Keratinocyte (primary cell): ENCODE results near the gene CTSD. TPM values are rescaled to one million over a fixed set of nuclear protein-coding genes. Genes with fewer than 3 reads are reported as not detected.
A peak's percentile ranks its signal among the peaks of the same experiment; 100 is the strongest.

ENCODE experiments used
- DNase-seq: peaks from one replicate; pipeline ENCODE4 v3.0.0-alpha.2; 2011; ENCODE audit warnings: low read depth, missing footprints, low spot score
- FAIRE-seq: peaks from 2 replicates; lab custom pipeline; 2011; peaks lifted over from hg19 to GRCh38; lab: Jason Lieb, UNC
- H2AFZ ChIP-seq: 2 replicates; pipeline ENCODE4 v1.6.0; 2012; ENCODE audit warnings: low read length, control low read depth, inconsistent platforms; ENCODE audit not compliant: control insufficient read depth
- H3K27ac ChIP-seq: 2 replicates; pipeline ENCODE4 v1.5.1; 2011; ENCODE audit warnings: low read length; ENCODE audit not compliant: control insufficient read depth, insufficient read depth
- H3K27me3 ChIP-seq: 3 replicates; pipeline ENCODE4 v1.6.0; 2011; ENCODE audit warnings: low read length; ENCODE audit not compliant: control insufficient read depth, insufficient read depth; ENCODE audit errors: extremely low read depth
- H3K36me3 ChIP-seq, 2 experiments: 2 replicates in 1 of 2; 3 replicates in 1 of 2; pipeline ENCODE4 v1.5.1; 2011; ENCODE audit warnings: low read length in 2 of 2, mild to moderate bottlenecking in 1 of 2; ENCODE audit not compliant: control insufficient read depth in 2 of 2, insufficient read depth in 2 of 2; ENCODE audit errors: extremely low read depth in 1 of 2
- H3K4me1 ChIP-seq: 3 replicates; pipeline ENCODE4 v1.5.1; 2011; ENCODE audit warnings: low read length; ENCODE audit not compliant: control insufficient read depth, insufficient read depth; ENCODE audit errors: extremely low read depth
- H3K4me2 ChIP-seq: 3 replicates; pipeline ENCODE4 v1.6.0; 2011; ENCODE audit warnings: low read depth, low read length; ENCODE audit not compliant: control insufficient read depth, insufficient read depth; ENCODE audit errors: extremely low read depth
- H3K4me3 ChIP-seq, 3 experiments: fragments of 200-600 bp in 1 of 3; sonication (generic) in 1 of 3; 2 replicates in 2 of 3; 3 replicates in 1 of 3; pipeline ENCODE4 v1.5.1; 2011 to 2016; ENCODE audit warnings: low read length in 3 of 3, mild to moderate bottlenecking in 3 of 3, control low read depth in 2 of 3, inconsistent platforms in 1 of 3, low read depth in 1 of 3, mixed read lengths in 1 of 3, mixed run types in 1 of 3, moderate library complexity in 1 of 3; ENCODE audit not compliant: control insufficient read depth in 2 of 3, insufficient read depth in 2 of 3; ENCODE audit errors: extremely low read depth in 1 of 3
- H3K79me2 ChIP-seq: 2 replicates; pipeline ENCODE4 v1.6.0; 2012; ENCODE audit warnings: low read length; ENCODE audit not compliant: control insufficient read depth, insufficient read depth
- H3K9ac ChIP-seq: 3 replicates; pipeline ENCODE4 v1.6.0; 2011; ENCODE audit warnings: low read length; ENCODE audit not compliant: control insufficient read depth, insufficient read depth; ENCODE audit errors: extremely low read depth
- H3K9me1 ChIP-seq: 3 replicates; pipeline ENCODE4 v1.6.0; 2011; ENCODE audit warnings: low read length; ENCODE audit not compliant: control insufficient read depth, insufficient read depth; ENCODE audit errors: extremely low read depth
- H3K9me3 ChIP-seq: 2 replicates; pipeline ENCODE4 v1.5.1; 2012; ENCODE audit warnings: low read depth, low read length; ENCODE audit not compliant: control insufficient read depth
- H4K20me1 ChIP-seq: 3 replicates; pipeline ENCODE4 v1.6.0; 2011; ENCODE audit warnings: low read length; ENCODE audit not compliant: control insufficient read depth, insufficient read depth; ENCODE audit errors: extremely low read depth
- EZH2 ChIP-seq: IDR thresholded peaks from one replicate; pipeline ENCODE4 v1.6.1; 2012; ENCODE audit warnings: inconsistent platforms, mild to moderate bottlenecking, low read length, moderate library complexity
- dilution Hi-C: fragments of 300-500 bp; cut with MboI; formaldehyde crosslinking; loops from one replicate; pipeline ENCODE4 v1.7.0; 2020; ENCODE audit warnings: low sequenced_read_pairs; ENCODE audit not compliant: extremely low pct_ligation_motif_present
- polyA plus RNA-seq, 5 experiments: library from polyadenylated mRNA; depleted of rRNA in 3 of 5; stranded (reverse) in 3 of 5; stranded (forward) in 1 of 5; unstranded in 1 of 5; fragments of >200 nt; gene quantifications; 1 replicate in 1 of 5; 2 replicates in 3 of 5; 3 replicates in 1 of 5; pipeline versions ENCODE4 v1.2.1 to v1.2.3, GENCODE V29; 2011 to 2012; ENCODE audit warnings: missing spikeins in 2 of 5, low read depth in 1 of 5, low replicate concordance in 1 of 5
- TF ChIP-seq, protein P1 (sequence below), 3 experiments: IDR thresholded peaks in 1 of 3; conservative IDR thresholded peaks in 1 of 3; optimal IDR thresholded peaks in 1 of 3; 2 replicates in 2 of 3; 3 replicates in 1 of 3; pipeline versions ENCODE3 to v1.5.1; 2011; ENCODE audit warnings: low read length in 3 of 3, mild to moderate bottlenecking in 3 of 3, moderate library complexity in 2 of 3, control low read depth in 1 of 3, inconsistent platforms in 1 of 3; ENCODE audit not compliant: insufficient read depth in 2 of 3; ENCODE audit errors: extremely low read depth in 1 of 3

Gene CTSD
- polyA plus RNA-seq, 1 donor (not counting 4 experiments of a cell fraction or from before 2014, with no cell fraction given) = 152 TPM

DNA sequence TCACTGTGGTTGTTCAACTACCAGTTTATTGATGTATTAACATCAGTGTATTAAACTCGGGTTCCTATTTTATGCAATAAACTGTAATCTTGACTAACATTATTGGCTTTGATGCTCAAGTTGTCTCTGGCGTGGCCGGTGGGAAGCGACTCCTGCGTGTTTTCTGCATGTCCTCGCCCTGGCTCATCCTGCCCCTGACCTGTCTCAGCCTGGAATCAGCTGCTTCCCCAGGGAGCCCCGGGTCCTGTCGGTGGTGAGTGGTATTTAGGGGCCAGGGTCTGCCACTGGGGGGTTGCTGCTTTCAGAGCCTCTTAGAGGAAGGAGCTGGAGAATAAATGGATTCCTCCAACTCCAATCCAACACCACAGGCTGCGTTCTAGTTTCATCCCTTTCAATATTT lies 35.9 kb downstream of the CTSD start:
- no peak for FAIRE-seq
- H3K79me2 ChIP-seq = no peaks in the 10 kb centered on the region
- no peaks in the 10 kb centered on the region for H3K9me1 ChIP-seq
- H4K20me1 ChIP-seq = no peaks in the 10 kb centered on the region
- no peak overlapping the region for H3K27ac ChIP-seq
- H3K4me1 ChIP-seq = no peaks in the 10 kb centered on the region
- dilution Hi-C loops = no loop called here
- H3K4me3 ChIP-seq = no peak overlapping the region
- no peak overlapping the region for H3K4me2 ChIP-seq
- no peak overlapping the region for H2AFZ ChIP-seq
- H3K9me3 ChIP-seq = no peaks in the 10 kb centered on the region
- H3K36me3 ChIP-seq = no peaks in the 10 kb centered on the region
- DNase-seq = no peak
- H3K9ac ChIP-seq = no peak overlapping the region
- H3K27me3 ChIP-seq = peaks cover 37% of the 10 kb centered on the region
- TF ChIP-seq, protein P1, sequence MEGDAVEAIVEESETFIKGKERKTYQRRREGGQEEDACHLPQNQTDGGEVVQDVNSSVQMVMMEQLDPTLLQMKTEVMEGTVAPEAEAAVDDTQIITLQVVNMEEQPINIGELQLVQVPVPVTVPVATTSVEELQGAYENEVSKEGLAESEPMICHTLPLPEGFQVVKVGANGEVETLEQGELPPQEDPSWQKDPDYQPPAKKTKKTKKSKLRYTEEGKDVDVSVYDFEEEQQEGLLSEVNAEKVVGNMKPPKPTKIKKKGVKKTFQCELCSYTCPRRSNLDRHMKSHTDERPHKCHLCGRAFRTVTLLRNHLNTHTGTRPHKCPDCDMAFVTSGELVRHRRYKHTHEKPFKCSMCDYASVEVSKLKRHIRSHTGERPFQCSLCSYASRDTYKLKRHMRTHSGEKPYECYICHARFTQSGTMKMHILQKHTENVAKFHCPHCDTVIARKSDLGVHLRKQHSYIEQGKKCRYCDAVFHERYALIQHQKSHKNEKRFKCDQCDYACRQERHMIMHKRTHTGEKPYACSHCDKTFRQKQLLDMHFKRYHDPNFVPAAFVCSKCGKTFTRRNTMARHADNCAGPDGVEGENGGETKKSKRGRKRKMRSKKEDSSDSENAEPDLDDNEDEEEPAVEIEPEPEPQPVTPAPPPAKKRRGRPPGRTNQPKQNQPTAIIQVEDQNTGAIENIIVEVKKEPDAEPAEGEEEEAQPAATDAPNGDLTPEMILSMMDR (optimal IDR thresholded peaks at IDR 0.05 in 1 of 3, IDR thresholded peaks at IDR 0.05 in 1 of 3, conservative IDR thresholded peaks at IDR 0.05 in 1 of 3; ENCODE audit: extremely low read depth in 1 of 3, insufficient read depth in 2 of 3, low read length in 3 of 3) = no peak
- no peak for TF ChIP-seq EZH2

DNA sequence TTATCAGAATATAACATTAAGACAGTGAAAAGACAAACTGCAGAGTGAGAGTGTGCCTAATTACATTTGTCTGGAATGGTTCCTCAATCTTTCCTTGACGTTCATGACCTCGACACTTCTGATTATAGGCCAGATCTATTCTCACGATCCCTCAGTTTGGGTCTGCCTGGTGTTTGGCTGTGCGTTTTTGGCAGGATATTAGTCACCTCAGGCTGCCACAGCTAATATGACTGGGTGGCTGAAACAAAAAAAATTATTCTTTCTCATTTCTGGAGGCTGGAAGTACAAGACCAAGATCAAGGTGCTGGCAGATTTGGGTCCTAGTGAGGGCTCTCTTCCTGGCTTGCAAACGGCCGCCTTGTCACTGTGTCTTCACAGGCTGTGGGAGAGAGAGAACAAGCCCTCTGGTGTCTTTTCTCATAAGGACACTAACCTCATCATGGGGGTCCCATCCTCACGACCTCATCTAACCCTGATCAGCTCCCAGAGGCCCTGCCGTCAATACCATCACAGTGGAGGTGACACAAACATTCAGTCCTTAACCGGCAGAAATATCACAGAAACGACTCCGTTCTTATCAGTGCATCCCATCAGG lies 36.5 kb downstream of the CTSD start:
- no peak overlapping the region for H3K4me2 ChIP-seq
- peaks cover 30% of the 10 kb centered on the region for H3K27me3 ChIP-seq
- H3K9me3 ChIP-seq = no peaks in the 10 kb centered on the region
- dilution Hi-C loops = no loop called here
- FAIRE-seq = peak; percentile 26
- H3K9ac ChIP-seq = no peak overlapping the region
- no peak overlapping the region for H2AFZ ChIP-seq
- H3K9me1 ChIP-seq = no peaks in the 10 kb centered on the region
- DNase-seq = no peak
- no peak overlapping the region for H3K27ac ChIP-seq
- TF ChIP-seq, protein P1 (optimal IDR thresholded peaks at IDR 0.05 in 1 of 3, IDR thresholded peaks at IDR 0.05 in 1 of 3, conservative IDR thresholded peaks at IDR 0.05 in 1 of 3; ENCODE audit: extremely low read depth in 1 of 3, insufficient read depth in 2 of 3, low read length in 3 of 3) = no peak
- TF ChIP-seq EZH2 = no peak
- no peaks in the 10 kb centered on the region for H3K4me1 ChIP-seq
- no peak overlapping the region for H3K4me3 ChIP-seq
- no peaks in the 10 kb centered on the region for H3K36me3 ChIP-seq
- no peaks in the 10 kb centered on the region for H4K20me1 ChIP-seq
- H3K79me2 ChIP-seq = no peaks in the 10 kb centered on the region
